Measurements from ENCODE around the gene TBPL1.

- TF ChIP-seq CTCF (IDR thresholded peaks at IDR 0.05) (no peak), REST (IDR thresholded peaks at IDR 0.05; ENCODE audit: insufficient read depth in 1 of 2, low read depth in 2 of 2, low read length in 1 of 2) (no peak), POLR2AphosphoS5 (IDR thresholded peaks at IDR 0.05; ENCODE audit: low read depth, low read length) (no peak), TCF7L2 (IDR thresholded peaks at IDR 0.05; ENCODE audit: low read depth, low read length) (no peak)
These were observed 1.9 kb downstream of the TBPL1 start for GRCh38 chr6:133954657-133955576.
